ENCODE results near the gene ACSF3. TPM values are rescaled to one million over a fixed set of nuclear protein-coding genes. Genes with fewer than 3 reads are reported as not detected.

The ACSF3 gene
- polyA plus RNA-seq, 1 donor from 2014 or later = 20.8 TPM

DNA sequence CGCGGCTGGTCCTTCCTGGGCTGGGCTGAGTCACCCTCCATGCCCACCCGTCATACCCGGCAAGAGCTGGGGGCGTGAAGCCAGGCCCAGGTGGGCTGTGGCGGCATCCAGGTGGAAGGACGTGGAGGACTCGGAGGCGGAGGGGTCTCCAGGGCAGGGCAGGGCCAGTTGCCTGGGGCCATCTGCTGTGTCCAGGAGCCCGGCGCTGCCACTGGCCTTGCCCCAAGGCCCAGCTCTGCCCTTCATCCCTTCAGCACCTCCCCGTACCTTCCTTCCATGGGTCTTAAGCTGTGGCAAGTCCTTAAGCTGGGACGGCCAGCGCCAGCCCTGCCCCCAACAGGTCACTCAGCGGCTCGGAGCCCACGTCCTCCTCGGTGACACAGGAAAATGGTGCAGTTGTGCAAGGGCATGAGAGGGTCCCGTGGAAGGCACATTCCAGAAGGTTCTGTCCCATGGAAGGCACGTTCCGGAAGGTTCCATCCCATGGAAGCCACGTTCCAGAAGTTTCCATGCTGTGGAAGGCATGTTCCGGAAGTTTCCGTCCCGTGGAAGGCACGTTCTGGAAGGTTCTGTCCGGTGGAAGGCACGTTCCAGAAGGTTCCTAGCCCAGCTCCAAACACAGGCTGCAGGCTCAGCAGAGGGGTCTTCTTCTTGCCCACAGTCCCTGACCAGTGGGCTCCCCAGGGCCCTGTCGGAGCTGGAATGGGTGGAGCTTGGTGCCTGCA is 67.5 kb downstream of the ACSF3 start:
- no peak overlapping the region for H3K4me3 ChIP-seq (ENCODE audit: low read length)
- TF ChIP-seq TAF1 (IDR thresholded peaks at IDR 0.05; ENCODE audit: low read depth) (no peak), MXI1 (conservative IDR thresholded peaks at IDR 0.05; ENCODE audit: poor library complexity, severe bottlenecking) (no peak), EZH2 (IDR thresholded peaks at IDR 0.05; ENCODE audit: borderline replicate concordance, insufficient read depth, low read length, poor library complexity, severe bottlenecking) (no peak)
- TF ChIP-seq, protein P1, sequence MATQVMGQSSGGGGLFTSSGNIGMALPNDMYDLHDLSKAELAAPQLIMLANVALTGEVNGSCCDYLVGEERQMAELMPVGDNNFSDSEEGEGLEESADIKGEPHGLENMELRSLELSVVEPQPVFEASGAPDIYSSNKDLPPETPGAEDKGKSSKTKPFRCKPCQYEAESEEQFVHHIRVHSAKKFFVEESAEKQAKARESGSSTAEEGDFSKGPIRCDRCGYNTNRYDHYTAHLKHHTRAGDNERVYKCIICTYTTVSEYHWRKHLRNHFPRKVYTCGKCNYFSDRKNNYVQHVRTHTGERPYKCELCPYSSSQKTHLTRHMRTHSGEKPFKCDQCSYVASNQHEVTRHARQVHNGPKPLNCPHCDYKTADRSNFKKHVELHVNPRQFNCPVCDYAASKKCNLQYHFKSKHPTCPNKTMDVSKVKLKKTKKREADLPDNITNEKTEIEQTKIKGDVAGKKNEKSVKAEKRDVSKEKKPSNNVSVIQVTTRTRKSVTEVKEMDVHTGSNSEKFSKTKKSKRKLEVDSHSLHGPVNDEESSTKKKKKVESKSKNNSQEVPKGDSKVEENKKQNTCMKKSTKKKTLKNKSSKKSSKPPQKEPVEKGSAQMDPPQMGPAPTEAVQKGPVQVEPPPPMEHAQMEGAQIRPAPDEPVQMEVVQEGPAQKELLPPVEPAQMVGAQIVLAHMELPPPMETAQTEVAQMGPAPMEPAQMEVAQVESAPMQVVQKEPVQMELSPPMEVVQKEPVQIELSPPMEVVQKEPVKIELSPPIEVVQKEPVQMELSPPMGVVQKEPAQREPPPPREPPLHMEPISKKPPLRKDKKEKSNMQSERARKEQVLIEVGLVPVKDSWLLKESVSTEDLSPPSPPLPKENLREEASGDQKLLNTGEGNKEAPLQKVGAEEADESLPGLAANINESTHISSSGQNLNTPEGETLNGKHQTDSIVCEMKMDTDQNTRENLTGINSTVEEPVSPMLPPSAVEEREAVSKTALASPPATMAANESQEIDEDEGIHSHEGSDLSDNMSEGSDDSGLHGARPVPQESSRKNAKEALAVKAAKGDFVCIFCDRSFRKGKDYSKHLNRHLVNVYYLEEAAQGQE (IDR thresholded peaks at IDR 0.05; ENCODE audit: borderline replicate concordance) = no peak
- H3K27ac ChIP-seq (ENCODE audit: low read length) = no peak overlapping the region
- H3K27me3 ChIP-seq (ENCODE audit: insufficient read depth, low read depth, low read length) = no peaks in the 10 kb centered on the region
- no peaks in the 10 kb centered on the region for H3K9me3 ChIP-seq (ENCODE audit: low read length)
- no peaks in the 10 kb centered on the region for H4K20me1 ChIP-seq (ENCODE audit: insufficient read depth)
- H3K9ac ChIP-seq (ENCODE audit: low read length) = no peak overlapping the region
- no peak overlapping the region for H2AFZ ChIP-seq (ENCODE audit: low read depth, low read length)
- no peaks in the 10 kb centered on the region for H3K9me2 ChIP-seq (ENCODE audit: insufficient read depth, low read length)
- H3K4me2 ChIP-seq (ENCODE audit: low read length) = no peak overlapping the region
- H3F3A ChIP-seq (ENCODE audit: insufficient read depth, low read length, poor library complexity, severe bottlenecking) = no peaks in the 10 kb centered on the region
- H3K36me3 ChIP-seq (ENCODE audit: insufficient read depth, low read length) = no peaks in the 10 kb centered on the region
- no peaks in the 10 kb centered on the region for H3K79me2 ChIP-seq (replicated peaks; ENCODE audit: insufficient read depth, low read length)

DNA sequence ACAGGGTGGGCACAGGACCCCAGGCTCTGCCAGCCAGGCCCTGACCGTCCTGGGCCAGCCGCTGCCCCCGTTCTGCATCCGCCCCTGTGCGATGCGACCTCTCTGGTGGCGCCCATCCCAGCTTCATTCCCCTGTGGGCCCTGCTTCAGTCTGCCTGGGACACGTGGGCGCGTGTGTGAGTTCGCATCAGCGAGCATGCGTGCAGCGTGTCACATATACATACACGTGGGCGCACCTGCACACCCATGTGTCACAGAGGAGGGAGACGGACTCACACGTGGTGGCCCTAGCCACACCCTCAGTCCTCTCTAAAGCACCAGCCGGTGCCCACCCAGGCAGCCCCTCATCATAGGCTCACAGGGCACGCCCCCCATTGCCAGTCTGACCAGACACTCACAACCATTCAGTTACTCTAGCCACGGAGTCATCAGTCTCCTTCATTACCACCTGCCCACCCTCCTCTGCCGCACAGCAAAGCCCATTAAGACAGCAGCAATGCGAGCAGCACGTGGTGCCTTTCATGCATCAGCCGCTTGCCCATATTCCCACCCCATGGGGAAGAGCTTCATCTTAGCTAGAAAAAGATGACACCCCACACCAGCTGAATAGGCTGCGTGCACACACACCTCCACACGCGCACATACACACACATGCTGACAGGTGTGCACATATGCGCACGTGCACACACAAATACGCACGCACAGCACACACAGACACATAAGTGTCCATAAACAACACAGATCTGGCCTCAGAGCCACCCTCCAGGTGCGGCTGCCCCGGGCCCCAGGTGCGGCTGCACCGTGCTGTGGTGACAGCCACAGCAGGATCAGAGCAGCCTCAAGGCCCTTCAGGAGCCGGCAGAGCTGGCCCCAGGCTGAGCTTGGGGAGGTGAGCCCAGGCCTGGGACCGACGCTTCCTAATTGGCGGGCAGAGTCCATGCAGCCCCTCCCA is 68.4 kb downstream of the ACSF3 start:
- no peaks in the 10 kb centered on the region for H3K27me3 ChIP-seq (ENCODE audit: insufficient read depth, low read depth, low read length)
- no peaks in the 10 kb centered on the region for H3K9me2 ChIP-seq (ENCODE audit: insufficient read depth, low read length)
- TF ChIP-seq RAD21 (conservative IDR thresholded peaks at IDR 0.05) (no peak), EZH2 (IDR thresholded peaks at IDR 0.05; ENCODE audit: borderline replicate concordance, insufficient read depth, low read length, poor library complexity, severe bottlenecking) (no peak), POLR2AphosphoS5 (IDR thresholded peaks at IDR 0.05) (no peak), TAF1 (IDR thresholded peaks at IDR 0.05; ENCODE audit: low read depth) (no peak), SMC3 (conservative IDR thresholded peaks at IDR 0.05; ENCODE audit: poor library complexity) (no peak), EP300 (conservative IDR thresholded peaks at IDR 0.05; ENCODE audit: poor library complexity, severe bottlenecking) (no peak), MXI1 (conservative IDR thresholded peaks at IDR 0.05; ENCODE audit: poor library complexity, severe bottlenecking) (no peak)
- TF ChIP-seq, protein P2, sequence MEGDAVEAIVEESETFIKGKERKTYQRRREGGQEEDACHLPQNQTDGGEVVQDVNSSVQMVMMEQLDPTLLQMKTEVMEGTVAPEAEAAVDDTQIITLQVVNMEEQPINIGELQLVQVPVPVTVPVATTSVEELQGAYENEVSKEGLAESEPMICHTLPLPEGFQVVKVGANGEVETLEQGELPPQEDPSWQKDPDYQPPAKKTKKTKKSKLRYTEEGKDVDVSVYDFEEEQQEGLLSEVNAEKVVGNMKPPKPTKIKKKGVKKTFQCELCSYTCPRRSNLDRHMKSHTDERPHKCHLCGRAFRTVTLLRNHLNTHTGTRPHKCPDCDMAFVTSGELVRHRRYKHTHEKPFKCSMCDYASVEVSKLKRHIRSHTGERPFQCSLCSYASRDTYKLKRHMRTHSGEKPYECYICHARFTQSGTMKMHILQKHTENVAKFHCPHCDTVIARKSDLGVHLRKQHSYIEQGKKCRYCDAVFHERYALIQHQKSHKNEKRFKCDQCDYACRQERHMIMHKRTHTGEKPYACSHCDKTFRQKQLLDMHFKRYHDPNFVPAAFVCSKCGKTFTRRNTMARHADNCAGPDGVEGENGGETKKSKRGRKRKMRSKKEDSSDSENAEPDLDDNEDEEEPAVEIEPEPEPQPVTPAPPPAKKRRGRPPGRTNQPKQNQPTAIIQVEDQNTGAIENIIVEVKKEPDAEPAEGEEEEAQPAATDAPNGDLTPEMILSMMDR (IDR thresholded peaks at IDR 0.05; ENCODE audit: poor library complexity, severe bottlenecking) = no peak
- TF ChIP-seq, protein P1 (IDR thresholded peaks at IDR 0.05; ENCODE audit: borderline replicate concordance) = no peak
- no peak overlapping the region for H3K4me3 ChIP-seq (ENCODE audit: low read length)
- H2AFZ ChIP-seq (ENCODE audit: low read depth, low read length) = no peak overlapping the region
- H4K20me1 ChIP-seq (ENCODE audit: insufficient read depth) = no peaks in the 10 kb centered on the region
- H3K4me2 ChIP-seq (ENCODE audit: low read length) = no peak overlapping the region
- no peaks in the 10 kb centered on the region for H3K9me3 ChIP-seq (ENCODE audit: low read length)
- no peak overlapping the region for H3K9ac ChIP-seq (ENCODE audit: low read length)
- no peaks in the 10 kb centered on the region for H3K36me3 ChIP-seq (ENCODE audit: insufficient read depth, low read length)
- H3F3A ChIP-seq (ENCODE audit: insufficient read depth, low read length, poor library complexity, severe bottlenecking) = no peaks in the 10 kb centered on the region
- H3K27ac ChIP-seq (ENCODE audit: low read length) = no peak overlapping the region
- H3K79me2 ChIP-seq (replicated peaks; ENCODE audit: insufficient read depth, low read length) = no peaks in the 10 kb centered on the region

Data from neural cell (in vitro differentiated cells).